ENCODE data around the gene ITIH3. TPM values are rescaled to one million over a fixed set of nuclear protein-coding genes. Genes with fewer than 3 reads are reported as not detected.

The ITIH3 gene
- total RNA-seq, 1 donor from 2014 or later = 0.59 TPM

DNA sequence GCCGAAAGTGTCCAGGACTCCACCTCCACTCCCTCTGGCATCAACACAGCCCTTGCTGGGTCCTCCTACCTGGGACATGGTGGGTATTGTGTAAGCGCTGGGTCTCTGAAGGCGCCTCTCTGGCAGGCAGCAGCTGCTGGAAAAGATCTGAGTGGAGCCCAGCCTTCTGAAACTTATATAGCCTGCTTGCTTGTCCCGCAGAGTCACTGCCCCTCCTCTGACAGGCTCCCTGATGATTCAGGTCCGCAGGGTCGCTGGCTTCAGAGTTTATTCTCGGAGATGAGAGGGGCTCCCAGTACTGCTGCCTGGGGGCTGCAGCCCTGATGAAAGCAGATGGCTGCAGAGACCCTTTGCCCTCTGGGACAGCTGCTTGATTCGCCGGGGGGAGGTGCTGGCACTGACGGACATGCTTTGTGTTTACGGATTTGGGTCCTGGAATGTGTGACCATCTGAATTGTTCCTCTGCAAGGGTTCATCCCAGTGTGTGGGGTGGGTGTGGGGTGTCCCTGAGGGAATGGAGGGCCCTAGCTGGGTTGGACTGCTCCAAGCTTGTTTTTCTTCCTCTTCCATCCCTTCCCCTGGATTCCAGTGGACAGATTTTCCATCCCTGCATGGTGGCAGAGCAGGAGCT lies 40.4 kb downstream of the ITIH3 start, which contains the start of gene MUSTN1:
MUSTN1 (minus strand) TSS at position 149 of the 631 bp plus-strand sequence; CDS start at position 78, 71 bp downstream.
- Mint-ChIP-seq H3K9me3 (ENCODE audit: unreplicated experiment) (no peaks in the 10 kb centered on the region), H3K36me3 (ENCODE audit: unreplicated experiment) (peaks cover 1% of the 10 kb centered on the region), H3K4me3 (ENCODE audit: unreplicated experiment) (peak within 1 kb of the TSS; percentile 51), H3K27me3 (ENCODE audit: unreplicated experiment) (no peaks in the 10 kb centered on the region), H3K27ac (ENCODE audit: unreplicated experiment) (peak within 1 kb of the TSS; percentile 68), H3K4me1 (ENCODE audit: unreplicated experiment) (peaks cover 42% of the 10 kb centered on the region)
- TF ChIP-seq, protein P1, sequence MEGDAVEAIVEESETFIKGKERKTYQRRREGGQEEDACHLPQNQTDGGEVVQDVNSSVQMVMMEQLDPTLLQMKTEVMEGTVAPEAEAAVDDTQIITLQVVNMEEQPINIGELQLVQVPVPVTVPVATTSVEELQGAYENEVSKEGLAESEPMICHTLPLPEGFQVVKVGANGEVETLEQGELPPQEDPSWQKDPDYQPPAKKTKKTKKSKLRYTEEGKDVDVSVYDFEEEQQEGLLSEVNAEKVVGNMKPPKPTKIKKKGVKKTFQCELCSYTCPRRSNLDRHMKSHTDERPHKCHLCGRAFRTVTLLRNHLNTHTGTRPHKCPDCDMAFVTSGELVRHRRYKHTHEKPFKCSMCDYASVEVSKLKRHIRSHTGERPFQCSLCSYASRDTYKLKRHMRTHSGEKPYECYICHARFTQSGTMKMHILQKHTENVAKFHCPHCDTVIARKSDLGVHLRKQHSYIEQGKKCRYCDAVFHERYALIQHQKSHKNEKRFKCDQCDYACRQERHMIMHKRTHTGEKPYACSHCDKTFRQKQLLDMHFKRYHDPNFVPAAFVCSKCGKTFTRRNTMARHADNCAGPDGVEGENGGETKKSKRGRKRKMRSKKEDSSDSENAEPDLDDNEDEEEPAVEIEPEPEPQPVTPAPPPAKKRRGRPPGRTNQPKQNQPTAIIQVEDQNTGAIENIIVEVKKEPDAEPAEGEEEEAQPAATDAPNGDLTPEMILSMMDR (IDR thresholded peaks at IDR 0.05) = no peak
- DNase-seq (ENCODE audit: extremely low spot score, unreplicated experiment) = no peak

DNA sequence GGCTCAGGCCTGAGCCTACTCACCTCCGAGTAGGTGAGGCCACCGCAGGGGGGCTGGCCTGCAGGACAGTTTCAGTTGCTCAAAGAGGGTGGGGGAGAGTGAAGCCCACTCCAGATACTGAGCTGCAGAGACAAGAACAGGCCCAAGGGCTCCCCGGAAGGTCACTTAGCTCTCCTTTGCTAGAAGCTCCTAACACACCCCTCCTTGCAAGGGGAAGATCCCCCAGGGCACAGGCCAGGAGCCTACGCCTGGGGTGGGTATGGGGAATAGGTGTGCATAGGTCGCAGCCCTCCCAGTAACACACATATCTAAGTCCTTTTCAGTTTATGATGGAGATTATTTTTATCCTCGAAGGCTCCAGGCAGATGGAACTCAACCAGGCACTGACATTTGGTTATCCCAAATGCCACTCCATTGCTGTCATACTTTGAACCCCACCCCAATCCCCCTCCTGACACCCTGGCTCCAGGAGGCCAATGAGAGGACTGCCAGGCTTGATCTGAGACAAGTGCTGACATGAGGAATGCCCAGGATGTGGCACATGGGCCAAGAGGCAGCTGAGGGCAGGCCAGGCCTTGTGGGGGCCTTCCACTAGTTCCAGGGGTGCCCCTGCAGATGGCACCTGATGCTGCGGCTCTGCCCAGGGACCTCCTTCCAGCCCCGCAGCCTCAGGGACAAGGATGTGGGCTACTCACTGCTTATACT lies 41.3 kb downstream of the ITIH3 start:
- Mint-ChIP-seq H3K27me3 (ENCODE audit: unreplicated experiment) (no peaks in the 10 kb centered on the region), H3K36me3 (ENCODE audit: unreplicated experiment) (peaks cover 7% of the 10 kb centered on the region), H3K9me3 (ENCODE audit: unreplicated experiment) (no peaks in the 10 kb centered on the region), H3K4me3 (ENCODE audit: unreplicated experiment) (no peak overlapping the region), H3K27ac (ENCODE audit: unreplicated experiment) (peak overlapping the region; percentile 68), H3K4me1 (ENCODE audit: unreplicated experiment) (peaks cover 39% of the 10 kb centered on the region)
- no peak for DNase-seq (ENCODE audit: extremely low spot score, unreplicated experiment)
- TF ChIP-seq, protein P1 (IDR thresholded peaks at IDR 0.05) = no peak

DNA sequence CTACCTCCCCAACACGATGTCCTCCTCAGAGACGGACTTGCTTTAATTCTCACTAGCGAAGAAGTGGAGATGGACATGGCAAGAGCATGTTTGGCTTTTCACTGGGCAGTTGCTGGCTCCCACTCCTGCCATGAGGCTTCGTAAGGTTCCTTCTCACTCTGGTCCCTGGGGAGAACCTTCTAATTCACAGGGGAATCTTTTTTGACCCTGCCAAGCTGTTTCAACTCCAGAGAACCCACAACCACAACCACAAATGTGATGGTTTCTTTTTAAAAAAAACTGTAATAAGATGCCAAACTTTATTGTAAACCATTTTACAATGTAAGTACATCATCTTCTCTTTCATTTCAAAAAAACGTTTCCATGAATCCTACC lies 41.9 kb downstream of the ITIH3 start:
- Mint-ChIP-seq H3K4me3 (ENCODE audit: unreplicated experiment) (no peak overlapping the region), H3K4me1 (ENCODE audit: unreplicated experiment) (peaks cover 34% of the 10 kb centered on the region), H3K27me3 (ENCODE audit: unreplicated experiment) (no peaks in the 10 kb centered on the region), H3K9me3 (ENCODE audit: unreplicated experiment) (no peaks in the 10 kb centered on the region), H3K27ac (ENCODE audit: unreplicated experiment) (no peak overlapping the region), H3K36me3 (ENCODE audit: unreplicated experiment) (peaks cover 9% of the 10 kb centered on the region)
- TF ChIP-seq, protein P1 (IDR thresholded peaks at IDR 0.05) = no peak
- no peak for DNase-seq (ENCODE audit: extremely low spot score, unreplicated experiment)

DNA sequence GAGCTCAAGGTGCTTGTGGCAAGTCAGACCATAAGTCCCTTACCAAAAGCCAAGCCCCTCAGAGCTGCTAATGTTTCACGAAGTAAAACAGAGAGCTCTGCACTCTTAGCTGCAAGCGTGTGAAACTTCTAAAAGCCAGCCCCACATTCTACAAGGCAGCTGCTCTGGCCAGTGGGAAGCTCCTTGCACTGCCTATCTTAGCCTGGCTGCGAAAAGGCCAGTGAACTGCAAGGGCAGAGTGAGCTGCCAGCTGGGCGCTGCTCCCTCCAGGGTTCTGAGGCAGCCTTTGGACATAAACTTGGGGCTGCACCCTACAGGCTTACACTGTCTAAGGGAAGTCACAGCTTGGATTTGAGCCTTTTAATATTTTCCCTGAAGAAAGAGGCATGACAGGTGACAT lies 42.4 kb downstream of the ITIH3 start:
- no peaks in the 10 kb centered on the region for H3K9me3 Mint-ChIP-seq (ENCODE audit: unreplicated experiment)
- TF ChIP-seq, protein P1 (IDR thresholded peaks at IDR 0.05) = no peak
- DNase-seq (ENCODE audit: extremely low spot score, unreplicated experiment) = no peak
- H3K36me3 Mint-ChIP-seq (ENCODE audit: unreplicated experiment) = peaks cover 9% of the 10 kb centered on the region
- H3K27ac Mint-ChIP-seq (ENCODE audit: unreplicated experiment) = no peak overlapping the region
- H3K4me1 Mint-ChIP-seq (ENCODE audit: unreplicated experiment) = peaks cover 30% of the 10 kb centered on the region
- no peaks in the 10 kb centered on the region for H3K27me3 Mint-ChIP-seq (ENCODE audit: unreplicated experiment)
- H3K4me3 Mint-ChIP-seq (ENCODE audit: unreplicated experiment) = no peak overlapping the region

DNA sequence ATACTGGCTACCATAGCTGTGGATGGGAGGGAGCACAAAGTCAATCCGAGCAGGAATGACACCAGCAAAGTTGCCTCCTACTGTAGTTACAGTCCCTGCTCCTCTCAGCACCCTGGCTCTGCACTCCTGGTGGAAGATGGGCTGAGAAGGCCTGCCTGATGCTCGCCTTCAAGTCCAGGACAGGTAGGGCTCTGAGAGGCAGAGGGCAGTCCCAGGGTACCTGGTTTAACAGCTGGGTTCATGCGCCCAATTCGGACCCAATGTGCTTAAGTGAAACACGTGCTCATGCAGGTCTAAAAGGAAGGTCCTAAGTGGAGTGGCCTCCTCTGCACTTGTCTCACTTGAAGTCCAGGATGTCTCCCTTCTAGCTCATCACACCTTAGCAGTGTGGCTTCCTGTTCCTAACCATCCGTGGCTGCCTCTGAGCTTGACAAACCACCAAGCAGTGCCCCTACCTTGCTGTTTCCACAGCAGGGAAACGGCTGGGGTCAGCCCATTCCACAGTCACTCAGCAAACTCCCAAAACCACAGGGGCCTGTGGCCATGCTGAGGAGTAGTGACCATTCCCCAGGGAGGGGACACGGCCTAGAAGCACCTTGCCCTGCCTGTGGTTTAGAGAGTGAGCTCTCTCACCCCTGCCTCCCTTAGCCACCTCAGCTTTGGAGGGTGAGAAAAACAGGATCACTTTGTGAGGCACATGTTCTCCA lies 44.1 kb downstream of the ITIH3 start:
- no peak overlapping the region for H3K27ac Mint-ChIP-seq (ENCODE audit: unreplicated experiment)
- peaks cover 27% of the 10 kb centered on the region for H3K4me1 Mint-ChIP-seq (ENCODE audit: unreplicated experiment)
- H3K9me3 Mint-ChIP-seq (ENCODE audit: unreplicated experiment) = no peaks in the 10 kb centered on the region
- peaks cover 9% of the 10 kb centered on the region for H3K36me3 Mint-ChIP-seq (ENCODE audit: unreplicated experiment)
- TF ChIP-seq, protein P1 (IDR thresholded peaks at IDR 0.05) = no peak
- no peak overlapping the region for H3K4me3 Mint-ChIP-seq (ENCODE audit: unreplicated experiment)
- no peak for DNase-seq (ENCODE audit: extremely low spot score, unreplicated experiment)
- H3K27me3 Mint-ChIP-seq (ENCODE audit: unreplicated experiment) = no peaks in the 10 kb centered on the region

All from osteocyte (in vitro differentiated cells).